Gastroesophageal sphincter (tissue), 3 donors: ENCODE data around the gene CAMKMT.

ENCODE experiments used
- CTCF ChIP-seq, 4 experiments: fragments of 200-600 bp in 2 of 4; fragments of 450-650 bp in 2 of 4; sonication (generic) in 1 of 4; IDR thresholded peaks; one replicate each; pipeline ENCODE4 v1.5.1; 2017 to 2019; ENCODE audit warnings: antibody characterized with exemption in 4 of 4, mild to moderate bottlenecking in 2 of 4, moderate library complexity in 2 of 4
- POLR2A ChIP-seq, 2 donors: fragments of 450-650 bp; IDR thresholded peaks; one replicate each; pipeline ENCODE4 v1.6.1; 2017; ENCODE audit warnings: antibody characterized with exemption in 2 of 2, mild to moderate bottlenecking in 2 of 2, moderate library complexity in 1 of 2
- POLR2AphosphoS5 ChIP-seq: sonication (generic); formaldehyde crosslinking; IDR thresholded peaks from one replicate; pipeline ENCODE4 v1.6.1; 2017; ENCODE audit warnings: antibody characterized with exemption

GRCh38 chr2:44462934-44463849, 101.4 kb downstream of the CAMKMT start:
- TF ChIP-seq POLR2A (IDR thresholded peaks at IDR 0.05) (no peak), CTCF (IDR thresholded peaks at IDR 0.05) (no peak), POLR2AphosphoS5 (no peak)
